Suppressor macrophage (primary cell): ENCODE data around the gene FMNL1.
"Not testable (repeated sequence)": the region's sequence is repeated elsewhere in the genome, so short reads cannot be mapped to it uniquely, and the experiment has no call there.

Experiments used
- DNase-seq, 4 experiments: peaks; one replicate each; pipeline ENCODE4 v3.0.0-alpha.2; 2020 to 2022

FMNL1 gene

GRCh38 chr17:45235416-45236281, 14.0 kb downstream of the FMNL1 start:
- DNase-seq: peak; percentile 84 to 93 (median 88)

- DNase-seq: no peak
These were observed 14.6 kb downstream of the FMNL1 start for GRCh38 chr17:45236282-45236606.

GRCh38 chr17:45237686-45238085, 16.0 kb downstream of the FMNL1 start:
- DNase-seq: no peak

GRCh38 chr17:45238155-45238774, 16.6 kb downstream of the FMNL1 start:
- DNase-seq: no peak

- no peak for DNase-seq
These were observed 19.2 kb downstream of the FMNL1 start for GRCh38 chr17:45240905-45241327.

- no peak for DNase-seq
These were observed 19.8 kb downstream of the FMNL1 start for GRCh38 chr17:45241328-45242028.

GRCh38 chr17:45242029-45242414, 20.3 kb downstream of the FMNL1 start:
- no peak for DNase-seq

- DNase-seq: no peak
These were observed 22.1 kb downstream of the FMNL1 start for GRCh38 chr17:45243750-45244149.

- DNase-seq: no peak
These were observed 23.3 kb downstream of the FMNL1 start for GRCh38 chr17:45244725-45245656.

GRCh38 chr17:45246338-45246737, 24.7 kb downstream of the FMNL1 start:
- DNase-seq: no peak

- no peak for DNase-seq
These were observed 25.3 kb downstream of the FMNL1 start for GRCh38 chr17:45246861-45247428.

- peak; percentile 83 to 92 (median 86) for DNase-seq
These were observed 25.9 kb downstream of the FMNL1 start for GRCh38 chr17:45247429-45248131.

GRCh38 chr17:45248132-45248957, 26.7 kb downstream of the FMNL1 start:
- peak in 2 of 4 experiments; percentile 51 to 54 for DNase-seq

- no peak for DNase-seq
These were observed 30.2 kb downstream of the FMNL1 start for GRCh38 chr17:45251931-45252330.

- DNase-seq: not testable (repeated sequence)
These were observed 31.6 kb downstream of the FMNL1 start for GRCh38 chr17:45253237-45253636.

GRCh38 chr17:45253879-45254278, 32.2 kb downstream of the FMNL1 start:
- DNase-seq: no peak

- DNase-seq: no peak
These were observed 33.7 kb downstream of the FMNL1 start for GRCh38 chr17:45255358-45255757.

GRCh38 chr17:45256114-45256966, 34.7 kb downstream of the FMNL1 start:
- DNase-seq: peak in 3 of 4 experiments; percentile 24 to 37 (median 28)

- no peak for DNase-seq
These were observed 35.4 kb downstream of the FMNL1 start for GRCh38 chr17:45257115-45257514.
